Prostate gland (tissue), 2 donors: ENCODE measurements around the gene AIF1.

Experiments used
- POLR2A ChIP-seq: fragments of 450-650 bp; IDR thresholded peaks from one replicate; pipeline ENCODE4 v1.6.1; 2016; ENCODE audit warnings: antibody characterized with exemption, mild to moderate bottlenecking
- POLR2AphosphoS5 ChIP-seq: sonication (generic); formaldehyde crosslinking; IDR thresholded peaks from one replicate; pipeline ENCODE4 v1.6.1; 2017; ENCODE audit warnings: antibody characterized with exemption
- TF ChIP-seq, protein P1 (sequence below), 4 experiments: fragments of 200-600 bp in 2 of 4; fragments of 450-650 bp in 2 of 4; sonication (generic) in 2 of 4; IDR thresholded peaks; 1 replicate in 3 of 4; 2 replicates in 1 of 4; pipeline ENCODE4 v1.5.1; 2016 to 2019; ENCODE audit warnings: antibody characterized with exemption in 4 of 4, mild to moderate bottlenecking in 2 of 4, moderate library complexity in 2 of 4

DNA sequence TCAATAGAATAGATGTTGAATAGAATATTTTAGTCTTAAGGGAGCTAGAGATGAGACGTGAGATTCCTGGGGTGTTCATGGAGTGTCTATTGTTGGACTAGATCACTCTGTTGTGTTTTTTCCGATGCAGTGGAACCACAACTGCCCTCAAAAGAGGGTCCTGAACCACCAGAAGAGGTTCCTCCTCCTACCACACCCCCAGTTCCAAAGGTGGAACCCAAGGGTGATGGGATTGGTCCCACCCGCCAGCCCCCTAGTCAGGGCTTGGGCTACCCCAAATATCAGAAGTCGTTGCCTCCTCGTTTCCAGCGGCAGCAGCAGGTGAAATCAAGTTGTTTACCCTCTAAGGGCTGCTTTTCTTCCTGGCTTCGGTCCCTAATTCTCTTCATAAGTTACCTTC is 14.0 kb downstream of the AIF1 start:
- TF ChIP-seq POLR2AphosphoS5 (no peak), POLR2A (no peak)
- TF ChIP-seq, protein P1, sequence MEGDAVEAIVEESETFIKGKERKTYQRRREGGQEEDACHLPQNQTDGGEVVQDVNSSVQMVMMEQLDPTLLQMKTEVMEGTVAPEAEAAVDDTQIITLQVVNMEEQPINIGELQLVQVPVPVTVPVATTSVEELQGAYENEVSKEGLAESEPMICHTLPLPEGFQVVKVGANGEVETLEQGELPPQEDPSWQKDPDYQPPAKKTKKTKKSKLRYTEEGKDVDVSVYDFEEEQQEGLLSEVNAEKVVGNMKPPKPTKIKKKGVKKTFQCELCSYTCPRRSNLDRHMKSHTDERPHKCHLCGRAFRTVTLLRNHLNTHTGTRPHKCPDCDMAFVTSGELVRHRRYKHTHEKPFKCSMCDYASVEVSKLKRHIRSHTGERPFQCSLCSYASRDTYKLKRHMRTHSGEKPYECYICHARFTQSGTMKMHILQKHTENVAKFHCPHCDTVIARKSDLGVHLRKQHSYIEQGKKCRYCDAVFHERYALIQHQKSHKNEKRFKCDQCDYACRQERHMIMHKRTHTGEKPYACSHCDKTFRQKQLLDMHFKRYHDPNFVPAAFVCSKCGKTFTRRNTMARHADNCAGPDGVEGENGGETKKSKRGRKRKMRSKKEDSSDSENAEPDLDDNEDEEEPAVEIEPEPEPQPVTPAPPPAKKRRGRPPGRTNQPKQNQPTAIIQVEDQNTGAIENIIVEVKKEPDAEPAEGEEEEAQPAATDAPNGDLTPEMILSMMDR (IDR thresholded peaks at IDR 0.05) = no peak
